Stimulated activated naive CD4-positive, alpha-beta T cell (primary cell): ENCODE results near the gene GNAQ.

Experiments
- DNase-seq, 6 experiments: peaks; one replicate each; lab custom pipeline; 2025; lab: John Stamatoyannopoulos, UW

Gene GNAQ

DNA sequence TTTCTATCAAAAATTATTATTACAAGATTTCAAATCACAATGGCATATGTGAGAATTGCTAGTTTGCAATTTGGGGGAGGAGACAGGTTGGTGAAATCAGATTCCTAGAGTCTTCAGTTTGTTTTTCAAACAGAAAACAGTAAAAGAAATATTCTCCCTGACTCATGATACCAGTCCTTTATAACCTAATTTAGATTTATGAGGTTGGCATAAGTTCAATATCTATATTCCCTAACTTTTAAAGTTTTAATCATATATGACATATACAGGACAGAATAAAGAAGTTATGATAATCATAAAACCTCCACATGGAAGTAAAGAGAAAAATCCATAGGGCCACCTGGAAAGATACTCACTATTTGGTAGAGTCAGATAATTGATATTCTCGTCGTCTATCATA lies 216.4 kb downstream of the GNAQ start:
- DNase-seq, result no peak

- no peak for DNase-seq
Measured at GRCh38 chr9:77811832-77812231, 219.8 kb downstream of the GNAQ start.

- DNase-seq, result no peak
Measured at GRCh38 chr9:77810637-77811119, 220.9 kb downstream of the GNAQ start.

GRCh38 chr9:77810047-77810446 lies 221.6 kb downstream of the GNAQ start:
- DNase-seq, result no peak

DNA sequence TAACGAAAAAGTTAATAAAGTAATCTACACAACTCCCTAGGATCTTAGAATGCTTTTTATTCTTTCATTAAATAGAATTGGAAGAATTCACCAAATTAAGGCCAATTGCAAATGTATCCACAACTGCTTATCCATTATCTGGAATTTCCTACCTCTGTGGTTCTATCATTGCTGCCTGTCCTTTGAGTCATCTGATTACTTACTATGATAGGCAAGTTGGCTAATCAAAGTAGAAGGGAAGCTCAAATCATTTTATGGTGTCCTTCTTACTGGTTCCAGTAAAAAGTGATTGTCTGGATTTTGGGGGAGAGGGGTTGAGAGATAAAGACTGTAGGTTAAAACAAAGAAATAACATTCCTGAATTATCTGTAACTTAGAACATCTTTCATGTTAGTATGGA lies 222.1 kb downstream of the GNAQ start:
- DNase-seq, result no peak

- DNase-seq, result no peak
Measured at GRCh38 chr9:77808751-77809081, 222.9 kb downstream of the GNAQ start.

DNA sequence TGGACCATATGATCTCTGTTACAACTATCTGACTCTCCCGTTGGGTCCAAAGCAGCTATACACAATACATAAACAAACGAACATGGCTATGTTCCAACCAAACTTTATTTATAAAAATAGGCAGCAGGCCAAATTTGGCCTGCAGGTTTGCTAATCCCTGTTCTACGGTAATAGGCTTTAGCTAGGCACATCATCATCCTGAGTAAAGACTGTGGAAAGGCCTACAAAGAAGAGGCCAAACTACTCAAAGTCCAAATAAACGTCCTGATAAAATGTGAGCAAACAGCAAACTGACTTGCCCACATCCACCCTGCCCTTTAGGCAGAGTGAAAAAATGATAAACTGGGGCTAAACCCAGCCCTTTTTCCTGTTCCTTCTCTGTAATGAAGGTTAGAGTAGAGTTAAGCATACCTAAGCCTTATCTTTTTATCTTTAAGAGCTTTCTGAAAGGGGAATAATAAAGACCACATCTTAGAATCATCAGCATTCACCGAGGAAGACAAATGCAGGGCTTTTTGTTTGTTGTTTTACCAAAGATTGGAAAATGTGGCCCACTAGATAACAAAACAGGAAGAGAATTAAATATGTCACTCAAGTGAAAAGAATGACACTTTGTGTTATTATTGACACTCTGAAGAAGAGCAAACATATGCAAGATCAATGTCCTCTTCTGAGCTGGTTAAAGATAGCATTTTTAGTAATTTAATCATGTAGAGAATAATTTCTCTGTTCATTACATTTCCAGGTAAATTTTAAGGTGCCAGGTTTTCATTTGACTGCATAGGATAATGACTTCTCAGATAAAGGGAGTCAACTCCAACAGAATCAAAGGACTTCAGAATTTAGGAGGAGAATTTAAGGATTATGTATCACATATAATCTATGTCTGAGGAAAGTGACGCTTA lies 223.5 kb downstream of the GNAQ start:
- DNase-seq, result no peak

DNA sequence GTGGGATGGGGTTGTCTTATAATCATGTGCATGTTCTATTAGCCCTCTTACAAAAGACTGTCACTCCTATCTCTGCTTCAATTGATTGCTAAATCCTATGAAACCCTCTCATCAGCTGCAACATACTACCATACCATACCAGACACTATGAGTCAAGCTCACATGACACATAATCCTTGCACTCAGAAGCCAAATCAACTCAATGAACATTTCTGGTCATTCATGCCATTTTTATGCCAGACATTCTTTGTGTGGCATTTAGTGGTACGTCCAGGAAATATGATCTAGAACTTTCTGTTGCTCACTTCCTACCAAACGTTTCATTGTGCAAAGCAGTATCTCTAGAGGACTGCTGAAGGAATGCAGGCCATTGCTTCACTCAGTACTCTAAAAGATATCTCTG lies 224.3 kb downstream of the GNAQ start:
- DNase-seq, result no peak

- no peak for DNase-seq
Measured at GRCh38 chr9:77806741-77807140, 224.9 kb downstream of the GNAQ start.

DNA sequence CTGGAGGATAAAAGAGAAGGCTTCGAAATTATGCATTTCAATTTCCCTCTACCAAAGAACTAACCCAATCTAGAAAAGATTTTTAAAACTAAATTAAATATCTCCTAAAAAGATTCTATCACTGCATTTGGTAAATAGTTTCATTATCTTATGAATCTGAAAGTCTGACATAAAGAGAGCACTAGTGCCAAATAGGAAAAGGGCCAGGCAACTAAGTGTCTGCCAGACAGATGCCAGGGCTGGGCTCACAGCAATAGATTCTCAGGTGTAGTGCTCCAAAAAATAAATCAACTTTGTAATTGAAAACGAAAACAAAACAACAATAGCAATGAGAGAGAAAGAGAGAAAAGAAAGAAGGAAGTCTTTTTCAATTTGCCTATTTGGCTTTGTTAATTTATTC lies 225.8 kb downstream of the GNAQ start:
- DNase-seq, result no peak

DNA sequence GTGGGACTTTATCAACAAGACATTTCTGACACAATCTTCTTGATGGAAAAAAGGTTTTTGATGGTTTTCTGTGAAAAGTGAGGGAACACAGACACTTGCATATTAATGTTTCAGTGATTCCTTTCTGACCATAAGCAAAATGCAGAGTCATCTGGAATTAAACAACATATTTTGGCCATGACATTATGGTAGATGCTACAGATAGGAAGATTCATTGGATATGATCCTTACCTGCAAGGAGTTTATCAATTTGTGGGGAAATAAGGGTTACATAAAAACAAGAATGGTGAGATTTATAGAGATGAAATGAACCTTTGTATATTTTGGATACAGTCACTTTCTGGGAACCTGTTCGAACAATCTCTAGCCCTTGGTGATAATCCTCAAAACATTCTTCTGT lies 228.2 kb downstream of the GNAQ start:
- no peak for DNase-seq

DNA sequence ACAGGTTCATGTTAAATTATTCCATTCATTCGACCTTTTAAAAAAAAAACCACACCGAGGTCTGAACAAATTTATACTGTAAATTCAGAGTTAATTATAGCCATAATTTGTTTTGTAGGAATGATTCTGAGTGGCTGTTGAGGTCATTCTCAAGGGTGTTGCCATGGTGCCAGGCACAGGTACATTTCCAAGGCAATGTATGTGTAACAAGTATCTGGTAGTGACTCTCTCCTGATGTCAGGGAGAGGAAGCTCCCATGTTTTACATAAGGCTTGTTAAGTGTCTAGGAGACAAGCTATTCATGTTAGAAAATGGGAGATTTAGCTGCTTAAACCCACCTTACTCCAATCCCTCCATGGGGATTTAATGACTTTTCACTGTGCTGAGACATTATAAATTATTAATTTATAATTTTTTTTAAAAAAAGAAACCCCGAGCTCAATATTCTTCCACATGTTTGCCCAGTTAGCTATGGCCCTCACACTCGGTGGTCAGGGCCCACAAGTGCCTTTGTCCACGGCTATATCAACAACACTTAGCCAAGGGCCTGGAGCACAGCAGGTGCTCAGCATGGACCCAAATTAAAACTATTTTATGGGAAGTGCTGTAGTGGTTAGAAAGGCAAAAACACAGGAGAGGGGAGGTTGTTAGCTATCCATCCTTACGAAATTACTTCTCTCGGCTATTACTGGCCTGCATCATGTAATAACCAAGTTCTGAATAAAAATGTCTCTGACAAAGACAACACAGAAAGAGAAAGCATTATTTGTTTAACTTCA lies 228.9 kb downstream of the GNAQ start:
- DNase-seq, result no peak

- DNase-seq, result no peak
Measured at GRCh38 chr9:77802064-77802463, 229.5 kb downstream of the GNAQ start.

DNA sequence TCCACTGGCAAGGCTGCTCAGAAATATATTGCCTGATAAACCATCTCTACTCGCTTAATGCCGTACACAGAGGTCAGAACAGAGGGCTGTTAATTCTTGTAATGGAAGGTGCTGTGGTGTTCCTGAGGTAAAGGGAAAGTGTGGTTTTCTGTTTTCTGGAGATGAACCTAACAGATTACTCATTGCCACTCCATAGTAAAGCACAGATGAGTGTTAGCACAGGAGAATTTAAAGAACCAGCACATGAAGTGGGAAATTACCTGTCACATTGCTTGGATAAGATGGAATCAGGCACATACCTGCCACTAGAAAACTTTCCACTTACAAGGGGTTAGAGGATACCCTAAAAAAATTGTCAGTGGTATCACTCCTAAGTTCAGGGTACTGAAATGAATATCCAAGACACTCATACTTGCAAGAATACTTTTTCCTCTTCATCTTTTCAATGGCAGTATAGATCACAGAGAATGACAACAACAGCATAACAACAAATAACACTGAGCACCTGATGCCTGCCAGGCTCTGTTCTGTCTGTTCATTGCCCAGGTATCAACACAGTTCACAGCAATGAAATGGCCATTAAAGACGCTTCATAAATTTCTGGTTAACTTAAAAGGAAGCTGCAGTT lies 230.6 kb downstream of the GNAQ start:
- DNase-seq, result no peak

DNA sequence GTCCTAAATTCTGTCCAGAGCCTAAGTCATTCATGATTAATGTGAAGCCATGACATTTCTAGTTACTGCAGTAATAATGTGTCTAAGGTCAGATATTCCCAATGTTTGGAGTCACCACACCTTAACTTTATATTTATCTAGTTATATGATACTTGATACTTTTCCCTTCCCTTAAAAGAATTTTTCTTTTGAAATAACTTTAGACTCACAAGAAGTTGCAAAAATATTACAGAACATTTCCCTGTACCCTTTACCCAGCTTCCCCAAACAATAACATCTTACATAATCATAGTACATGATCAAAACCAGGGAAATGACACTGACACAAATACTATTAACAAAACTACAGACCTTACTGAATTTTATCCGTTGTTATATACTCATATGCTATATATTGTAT lies 233.5 kb downstream of the GNAQ start:
- DNase-seq, result no peak

DNA sequence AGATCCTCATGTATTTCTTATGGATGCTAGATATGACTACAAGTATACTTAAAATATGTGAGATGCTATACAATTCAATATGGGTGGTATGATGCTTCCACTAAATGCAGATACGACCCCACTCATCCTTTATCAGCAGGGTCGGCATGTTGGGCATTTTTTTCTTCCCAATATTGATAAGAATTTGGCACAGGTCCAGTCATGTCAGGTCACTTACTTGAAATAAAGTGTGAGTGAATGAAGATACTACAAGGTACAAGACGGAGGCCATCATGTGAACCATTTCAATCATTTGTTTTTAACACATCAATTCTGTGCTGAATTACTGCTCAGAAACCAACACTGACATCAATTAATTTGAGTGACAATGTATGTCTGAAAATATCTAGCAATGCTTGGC lies 236.6 kb downstream of the GNAQ start:
- no peak for DNase-seq

- no peak for DNase-seq
Measured at GRCh38 chr9:77793849-77794248, 237.8 kb downstream of the GNAQ start.

DNA sequence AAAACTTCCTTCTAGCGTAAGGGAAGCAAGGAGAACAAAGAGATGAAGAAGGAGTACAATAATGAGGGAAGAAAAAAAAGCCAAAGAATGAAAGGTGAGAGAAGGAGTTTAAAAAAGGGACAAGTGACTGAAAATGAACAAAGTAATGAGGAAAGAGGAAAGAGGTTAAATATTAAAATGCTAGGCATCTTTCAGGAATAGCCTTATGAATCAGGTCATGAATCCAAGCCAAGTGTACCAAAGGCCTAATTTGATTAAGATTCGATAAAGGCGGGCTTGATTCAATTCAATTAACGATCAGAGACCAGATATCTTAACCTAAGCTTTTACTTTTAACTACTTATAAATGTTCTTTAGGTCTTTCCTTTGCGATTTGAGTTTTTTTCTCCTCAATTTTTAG lies 241.7 kb downstream of the GNAQ start:
- no peak for DNase-seq

GRCh38 chr9:77785341-77785740 lies 246.3 kb downstream of the GNAQ start:
- no peak for DNase-seq

DNA sequence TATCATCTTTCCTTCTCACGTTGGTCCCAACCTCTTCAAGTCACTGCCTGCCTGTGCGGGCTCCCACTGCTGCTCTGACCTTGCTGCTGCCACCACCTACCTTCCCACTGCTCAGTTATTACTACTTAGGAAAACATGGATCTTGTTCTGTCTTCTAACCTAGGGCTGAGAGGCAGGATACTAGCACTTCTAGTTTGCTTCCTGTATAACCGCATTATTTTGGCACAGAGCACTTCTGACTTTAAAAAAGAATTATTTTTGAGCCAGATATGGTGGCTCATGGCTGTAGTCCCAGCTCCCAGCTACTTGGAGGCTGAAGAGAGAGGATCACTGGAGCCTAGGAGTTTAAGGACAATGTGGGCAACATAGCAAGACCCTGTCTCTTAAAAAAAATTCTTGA lies 248.1 kb downstream of the GNAQ start:
- DNase-seq, result no peak

DNA sequence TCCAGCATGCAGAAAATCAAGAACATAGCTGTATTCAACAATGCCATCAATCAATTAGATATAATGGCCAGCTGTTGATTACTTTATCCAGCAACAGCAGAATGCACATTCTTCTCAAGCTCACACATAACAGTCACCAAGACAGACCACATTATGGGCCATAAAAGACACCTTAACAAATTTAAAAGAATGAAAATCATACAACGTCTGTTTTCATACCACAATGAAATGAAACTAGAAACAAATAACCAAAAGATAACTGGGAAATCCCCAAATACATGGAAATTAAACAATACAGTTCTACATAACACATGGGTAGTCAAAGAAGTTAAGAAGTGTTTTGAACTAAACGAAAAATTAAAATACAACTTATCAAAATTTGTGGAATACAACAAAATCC lies 252.6 kb downstream of the GNAQ start:
- no peak for DNase-seq

GRCh38 chr9:77773381-77773780 lies 258.2 kb downstream of the GNAQ start:
- no peak for DNase-seq

DNA sequence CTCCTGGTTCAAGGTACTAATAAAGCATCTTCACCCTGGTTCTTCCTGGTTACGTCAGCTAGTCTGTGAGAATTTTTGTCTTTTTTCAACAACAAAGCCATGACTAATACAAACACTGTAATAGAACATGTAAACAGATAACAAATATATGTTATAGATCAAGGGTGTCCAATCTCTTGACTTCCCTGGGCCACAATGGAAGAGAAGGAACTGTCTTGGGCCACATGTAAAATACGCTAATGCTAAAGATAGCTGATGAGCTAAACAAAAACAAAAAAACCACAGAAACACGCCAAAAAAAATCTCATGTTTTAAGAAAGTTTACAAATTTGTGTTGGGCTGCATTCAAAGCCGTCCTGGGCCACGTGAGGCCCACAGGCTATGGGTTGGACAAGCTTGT lies 259.0 kb downstream of the GNAQ start:
- DNase-seq, result no peak
